ENCODE data around the gene TFEB. TPM values are rescaled to one million over a fixed set of nuclear protein-coding genes. Genes with fewer than 3 reads are reported as not detected.

Gene TFEB
- total and polyA plus RNA-seq, 4 donors, result 1.1 to 6.2 (median 3.8) TPM

- 83% methylated on average over 2 of the region's 2 CpGs for WGBS
- no peak for DNase-seq (ENCODE audit: low spot score)
- no peak overlapping the region for H3K4me3 ChIP-seq (ENCODE audit: low read depth in 1 of 3, low read length in 3 of 3)
- H3K27me3 ChIP-seq (ENCODE audit: control insufficient read depth in 4 of 4, insufficient read depth in 4 of 4, low read length in 3 of 4), result no peaks in the 10 kb centered on the region
- no peak overlapping the region for H3K9ac ChIP-seq (ENCODE audit: low read depth in 1 of 2, low read length in 2 of 2)
- no peak overlapping the region for H3K27ac ChIP-seq (ENCODE audit: low read depth in 1 of 2, low read length in 2 of 2)
- no peak for TF ChIP-seq EGR1 (IDR thresholded peaks at IDR 0.05; ENCODE audit: low read depth in 2 of 2)
- no peak for TF ChIP-seq NR2F2 (IDR thresholded peaks at IDR 0.05)
- TF ChIP-seq ATF3 (IDR thresholded peaks at IDR 0.05), result no peak
- no peak for TF ChIP-seq FOXA1 (IDR thresholded peaks at IDR 0.05)
- TF ChIP-seq HNF4A (conservative IDR thresholded peaks at IDR 0.05), result no peak
- no peak for TF ChIP-seq JUND (IDR thresholded peaks at IDR 0.05)
- TF ChIP-seq HNF4G (IDR thresholded peaks at IDR 0.05), result no peak
- TF ChIP-seq TAF1 (conservative IDR thresholded peaks at IDR 0.05), result no peak
- no peak for TF ChIP-seq CTCF (IDR thresholded peaks at IDR 0.05; ENCODE audit: low read depth, low read length, missing input control)
- no peaks in the 10 kb centered on the region for H3K9me3 ChIP-seq (ENCODE audit: control insufficient read depth in 4 of 4, low read length in 3 of 4)
- no peaks in the 10 kb centered on the region for H3K4me1 ChIP-seq (ENCODE audit: control insufficient read depth in 4 of 4, insufficient read depth in 4 of 4, low read length in 3 of 4)
- H3K36me3 ChIP-seq (ENCODE audit: control insufficient read depth in 4 of 4, insufficient read depth in 3 of 4, low read depth in 1 of 4, low read length in 3 of 4), result no peaks in the 10 kb centered on the region
These were observed 24.6 kb upstream of the TFEB start for GRCh38 chr6:41759905-41760579.

- DNase-seq (ENCODE audit: low spot score), result no peak
- Histone ChIP-seq H3K9ac (ENCODE audit: low read depth in 1 of 2, low read length in 2 of 2) (no peak overlapping the region), H3K27me3 (ENCODE audit: control insufficient read depth in 4 of 4, insufficient read depth in 4 of 4, low read length in 3 of 4) (no peaks in the 10 kb centered on the region), H3K27ac (ENCODE audit: low read depth in 1 of 2, low read length in 2 of 2) (no peak overlapping the region), H3K4me1 (ENCODE audit: control insufficient read depth in 4 of 4, insufficient read depth in 4 of 4, low read length in 3 of 4) (no peaks in the 10 kb centered on the region), H3K9me3 (ENCODE audit: control insufficient read depth in 4 of 4, low read length in 3 of 4) (no peaks in the 10 kb centered on the region), H3K4me3 (ENCODE audit: low read depth in 1 of 3, low read length in 3 of 3) (no peak overlapping the region), H3K36me3 (ENCODE audit: control insufficient read depth in 4 of 4, insufficient read depth in 3 of 4, low read depth in 1 of 4, low read length in 3 of 4) (no peaks in the 10 kb centered on the region)
- WGBS, result 90% methylated on average over 13 of the region's 13 CpGs
- no peak for TF ChIP-seq RAD21 (IDR thresholded peaks at IDR 0.05)
- no peak for TF ChIP-seq FOXA1 (IDR thresholded peaks at IDR 0.05)
- TF ChIP-seq ZBTB33 (IDR thresholded peaks at IDR 0.05), result no peak
- TF ChIP-seq RXRA (IDR thresholded peaks at IDR 0.05), result no peak
- no peak for TF ChIP-seq MAX (IDR thresholded peaks at IDR 0.05)
- no peak for TF ChIP-seq FOXA2 (IDR thresholded peaks at IDR 0.05)
- TF ChIP-seq HNF4G (IDR thresholded peaks at IDR 0.05), result no peak
- TF ChIP-seq EGR1 (IDR thresholded peaks at IDR 0.05; ENCODE audit: low read depth in 2 of 2), result no peak
- no peak for TF ChIP-seq ATF3 (IDR thresholded peaks at IDR 0.05)
- TF ChIP-seq NR2F2 (IDR thresholded peaks at IDR 0.05), result no peak
- TF ChIP-seq GABPA (IDR thresholded peaks at IDR 0.05 in 1 of 2, conservative IDR thresholded peaks at IDR 0.05 in 1 of 2), result no peak
- TF ChIP-seq TAF1 (conservative IDR thresholded peaks at IDR 0.05), result no peak
- no peak for TF ChIP-seq REST (IDR thresholded peaks at IDR 0.05)
- no peak for TF ChIP-seq YY1 (IDR thresholded peaks at IDR 0.05)
- no peak for TF ChIP-seq SP1 (IDR thresholded peaks at IDR 0.05)
- no peak for TF ChIP-seq HNF4A (conservative IDR thresholded peaks at IDR 0.05)
- no peak for TF ChIP-seq CTCF (IDR thresholded peaks at IDR 0.05; ENCODE audit: low read depth, low read length, missing input control)
- TF ChIP-seq JUND (IDR thresholded peaks at IDR 0.05), result no peak
These were observed 23.9 kb upstream of the TFEB start for GRCh38 chr6:41759106-41759904.

Data from liver (tissue), 9 donors.